ENCODE measurements around the gene PAK1.
"Not testable (repeated sequence)": the region's sequence is repeated elsewhere in the genome, so short reads cannot be mapped to it uniquely, and the experiment has no call there.

Gene PAK1

DNA sequence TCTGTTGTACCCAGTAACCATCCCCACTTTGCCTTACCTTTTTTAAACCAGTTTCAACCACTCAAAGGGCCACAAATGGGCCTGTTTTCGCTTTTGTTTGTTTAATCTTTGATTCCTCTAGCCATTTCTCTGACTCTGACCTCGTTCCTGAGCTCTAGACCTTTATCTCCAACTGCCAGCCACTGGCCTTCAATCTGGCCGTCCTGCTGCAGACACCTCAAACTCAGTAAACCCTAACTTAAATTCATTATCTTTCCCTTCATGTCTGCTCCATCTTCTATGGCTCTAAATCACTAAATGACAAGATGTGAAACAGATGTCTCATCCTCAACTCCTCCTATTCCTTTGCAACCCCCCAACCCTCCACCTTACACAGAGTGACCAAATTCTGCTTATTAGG is 171.1 kb downstream of the PAK1 start:
- DNase-seq (ENCODE audit: low read depth) = no peak

- DNase-seq (ENCODE audit: low read depth) = no peak
Measured at GRCh38 chr11:77301510-77301909, 172.4 kb downstream of the PAK1 start, which contains the start of gene GDPD4. GDPD4 (minus strand) TSS chr11:77301686; CDS start chr11:77285137, 16,549 bp downstream.

DNA sequence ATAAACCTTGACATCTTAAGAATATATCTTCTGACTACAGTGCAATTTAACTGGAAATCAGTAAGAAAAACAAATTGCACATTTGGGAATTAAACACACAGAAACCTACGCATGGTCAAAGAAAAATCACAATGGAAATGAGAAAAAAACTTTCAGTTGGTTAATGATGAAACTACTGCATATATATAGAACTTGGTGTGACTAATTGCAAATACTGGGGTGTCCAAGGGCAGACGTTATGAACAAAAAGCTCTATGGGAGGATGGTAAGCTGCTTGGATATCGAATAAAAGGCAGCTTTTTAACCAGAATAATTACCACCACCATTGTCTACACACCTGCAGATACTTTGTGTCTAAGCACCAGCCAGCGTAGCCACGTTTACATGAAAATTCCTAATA is 173.2 kb downstream of the PAK1 start:
- DNase-seq (ENCODE audit: low read depth) = no peak

DNA sequence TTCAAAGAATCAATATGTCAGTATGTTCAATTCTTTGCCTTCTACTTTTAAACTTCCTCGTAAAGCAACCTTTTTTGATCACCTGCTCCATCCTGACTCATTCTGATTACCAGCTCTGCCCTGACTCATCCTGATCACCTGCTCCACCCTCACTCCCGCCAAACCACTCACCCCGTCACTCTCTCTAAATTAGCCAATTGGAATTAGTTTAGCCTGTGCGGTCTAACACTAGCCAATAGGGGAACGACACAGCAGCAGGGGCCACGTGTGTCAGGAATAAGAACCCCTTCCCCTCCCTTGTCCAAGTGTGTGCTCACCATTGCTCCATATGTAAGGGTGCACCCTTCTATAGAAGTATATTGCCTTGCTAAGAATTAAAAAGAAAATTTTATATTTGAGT is 173.9 kb downstream of the PAK1 start:
- not testable (repeated sequence) for DNase-seq (ENCODE audit: low read depth)

DNA sequence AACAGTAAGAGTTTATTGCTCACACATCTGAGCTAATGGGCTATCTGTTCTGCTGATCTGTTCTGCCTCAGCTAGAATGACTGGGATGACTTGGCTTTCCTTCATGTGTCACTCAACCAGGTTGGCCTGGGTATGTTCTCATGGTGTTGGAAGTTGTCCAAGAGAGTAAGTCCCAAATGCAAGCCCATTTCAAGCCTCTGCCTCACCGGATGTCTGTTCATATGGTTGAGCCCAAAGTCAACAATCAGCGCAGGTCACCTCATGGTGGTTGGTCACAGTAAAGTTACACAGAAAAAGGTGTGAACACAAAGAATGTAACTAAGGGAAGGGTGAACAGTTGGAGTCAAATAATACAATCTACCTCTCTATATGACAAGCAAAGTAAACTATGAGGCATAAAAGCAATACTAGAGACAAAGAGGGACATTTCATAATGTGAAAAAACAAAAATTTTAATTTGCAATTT is 174.3 kb downstream of the PAK1 start:
- DNase-seq (ENCODE audit: low read depth) = no peak

DNA sequence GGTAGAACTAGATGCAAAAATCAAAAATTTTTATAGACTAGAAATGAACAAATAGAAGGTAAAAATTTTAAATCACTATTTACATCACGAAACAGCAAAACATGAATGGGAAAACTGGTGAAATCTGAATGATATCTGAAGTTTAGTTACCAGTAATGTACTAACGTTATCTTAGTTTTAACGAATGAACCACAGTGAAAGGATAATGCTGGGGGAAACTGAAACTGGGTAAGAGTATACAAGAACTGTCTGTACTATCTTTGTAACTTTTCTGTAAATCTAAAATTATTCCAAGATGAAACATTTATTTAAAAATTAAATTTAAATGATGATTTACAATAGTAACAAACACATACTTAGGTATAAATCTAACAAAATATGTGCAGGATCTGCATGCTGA is 179.9 kb downstream of the PAK1 start:
- DNase-seq (ENCODE audit: low read depth) = no peak

- DNase-seq (ENCODE audit: low read depth) = no peak
Measured at GRCh38 chr11:77289737-77290136, 184.2 kb downstream of the PAK1 start.

GRCh38 chr11:77287615-77288273 is 186.2 kb downstream of the PAK1 start:
- DNase-seq (ENCODE audit: low read depth) = no peak

DNA sequence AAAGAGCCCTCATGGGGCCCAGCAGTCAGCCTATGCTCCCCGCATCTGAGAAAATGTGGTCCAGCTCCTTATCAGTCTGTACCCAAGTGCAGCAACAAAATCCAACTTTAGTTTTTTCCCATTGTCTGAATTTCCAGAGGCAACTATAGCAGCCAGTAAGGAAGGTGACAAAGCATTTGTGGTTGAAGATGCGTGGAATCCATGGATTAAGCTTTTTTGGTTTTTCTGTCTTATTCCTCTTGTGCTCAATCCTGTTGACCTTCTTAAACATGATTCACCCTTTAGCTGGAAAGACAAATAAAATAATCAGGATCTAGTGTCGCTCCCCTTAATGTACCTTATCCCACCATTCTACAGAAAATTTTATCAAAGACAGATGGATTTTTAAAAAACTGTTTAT is 186.8 kb downstream of the PAK1 start:
- DNase-seq (ENCODE audit: low read depth) = no peak

DNA sequence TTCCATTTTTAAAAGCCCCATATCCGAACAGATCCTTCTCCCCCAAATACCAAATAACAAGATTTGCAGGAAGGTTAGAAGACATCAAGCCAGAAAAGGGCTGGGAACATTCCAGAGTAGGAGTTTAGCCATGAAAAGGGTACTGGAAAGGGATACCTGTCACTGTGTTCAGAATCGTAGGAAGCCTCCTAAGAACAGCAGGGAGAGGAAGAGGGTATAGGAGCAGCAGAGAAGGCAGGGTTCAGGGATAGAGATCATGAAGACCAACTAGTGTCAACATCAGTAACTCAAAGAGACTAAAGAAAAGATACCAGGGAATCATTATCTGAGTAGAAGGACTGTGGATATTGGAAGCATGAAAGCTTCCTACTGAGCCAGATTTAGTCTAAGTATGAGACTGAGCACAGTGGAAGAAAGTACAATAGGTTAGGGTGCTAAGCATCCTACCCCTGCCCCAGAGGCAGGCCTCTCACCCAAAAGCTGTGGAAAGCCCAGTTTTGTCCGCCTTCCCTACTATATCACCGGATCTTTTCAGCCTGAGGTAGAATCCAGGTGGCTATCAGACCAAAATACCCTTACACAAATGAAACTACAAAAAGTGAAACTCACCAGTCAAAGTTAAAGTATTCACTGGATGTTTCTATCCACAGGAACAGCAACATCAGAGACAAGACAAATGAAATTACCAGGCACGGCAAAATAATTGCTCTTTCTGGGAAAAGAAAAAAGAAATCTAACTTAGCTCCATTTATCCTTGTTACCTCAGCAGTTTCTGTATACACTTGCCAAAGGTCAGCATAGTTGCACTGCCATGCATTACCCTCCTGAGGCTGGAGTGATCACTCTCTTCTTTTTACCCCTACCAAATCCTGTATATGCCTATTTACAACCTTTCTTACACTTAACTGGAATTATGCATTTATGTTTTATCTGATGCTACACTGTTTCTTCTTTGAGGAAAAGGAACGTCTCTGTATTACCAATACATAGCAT is 189.1 kb downstream of the PAK1 start:
- no peak for DNase-seq (ENCODE audit: low read depth)

GRCh38 chr11:77283101-77283500 is 190.8 kb downstream of the PAK1 start:
- no peak for DNase-seq (ENCODE audit: low read depth)

GRCh38 chr11:77278595-77279506 is 195.0 kb downstream of the PAK1 start:
- DNase-seq (ENCODE audit: low read depth) = no peak

GRCh38 chr11:77276271-77276670 is 197.6 kb downstream of the PAK1 start:
- DNase-seq (ENCODE audit: low read depth) = no peak

All from activated T-cell treated with anti-CD3 and anti-CD28 coated beads for 1 hour (primary cell).